Muscle of arm (tissue), 14 donors: Measurements from ENCODE around the gene GZF1. TPM values are rescaled to one million over a fixed set of nuclear protein-coding genes. Genes with fewer than 3 reads are reported as not detected.

ENCODE experiments used
- DNase-seq: peaks from one replicate; pipeline ENCODE4 v3.0.0-alpha.2; 2013
- long read RNA-seq, 11 donors: transcript quantifications; one replicate each; lab custom pipeline, GENCODE V29; 2026
- polyA plus RNA-seq, 12 donors: library from polyadenylated mRNA; unstranded; fragments of 120-200 nt; gene quantifications; one replicate each; pipeline ENCODE4 v1.2.1, GENCODE V29; 2013; ENCODE audit not compliant: insufficient read length in 12 of 12

The GZF1 gene
- 10 to 100 TPM in 5 of 12 donors, 1 to 10 TPM in 6, not detected in 1; 7.8 to 13.6 (median 9.7) TPM for polyA plus RNA-seq
- long read RNA-seq, donor 1, full-length matches to known transcripts, result 2 of 2 reads
- long read RNA-seq, donor 1, partial matches to known transcripts, result 0 of 2 reads
- long read RNA-seq, donor 1, other reads (novel, unspliced or antisense), result 0 of 2 reads
- long read RNA-seq, donor 2, full-length matches to known transcripts, result 3 of 3 reads
- long read RNA-seq, donor 2, partial matches to known transcripts, result 0 of 3 reads
- long read RNA-seq, donor 2, other reads (novel, unspliced or antisense), result 0 of 3 reads
- long read RNA-seq, donor 3, full-length matches to known transcripts, result 1 of 1 reads
- long read RNA-seq, donor 3, partial matches to known transcripts, result 0 of 1 reads
- long read RNA-seq, donor 3, other reads (novel, unspliced or antisense), result 0 of 1 reads
- long read RNA-seq, donor 4, result 0 reads
- long read RNA-seq, donor 5, partial matches to known transcripts, result 5 of 5 reads
- long read RNA-seq, donor 5, other reads (novel, unspliced or antisense), result 0 of 5 reads
- long read RNA-seq, donor 6, full-length matches to known transcripts, result 1 of 1 reads
- long read RNA-seq, donor 6, partial matches to known transcripts, result 0 of 1 reads
- long read RNA-seq, donor 6, other reads (novel, unspliced or antisense), result 0 of 1 reads
- long read RNA-seq, donor 7, result 0 reads
- long read RNA-seq, donor 8, result 0 reads
- long read RNA-seq, donor 9, full-length matches to known transcripts, result 2 of 2 reads
- long read RNA-seq, donor 9, partial matches to known transcripts, result 0 of 2 reads
- long read RNA-seq, donor 9, other reads (novel, unspliced or antisense), result 0 of 2 reads
- long read RNA-seq, donor 10, result 0 reads
- long read RNA-seq, donor 11, full-length matches to known transcripts, result 2 of 2 reads
- long read RNA-seq, donor 11, partial matches to known transcripts, result 0 of 2 reads
- long read RNA-seq, donor 11, other reads (novel, unspliced or antisense), result 0 of 2 reads

GRCh38 chr20:23361476-23362391, at the start of gene GZF1:
Gene GZF1 (plus strand): TSS chr20:23362182. CDS start chr20:23364384, 2,202 bp downstream.
- peak; percentile 99 for DNase-seq

- peak; percentile 57 for DNase-seq
Measured at GRCh38 chr20:23313271-23313670, 48.7 kb upstream of the GZF1 start.

GRCh38 chr20:23314699-23315098, 47.3 kb upstream of the GZF1 start:
- DNase-seq, result no peak

DNA sequence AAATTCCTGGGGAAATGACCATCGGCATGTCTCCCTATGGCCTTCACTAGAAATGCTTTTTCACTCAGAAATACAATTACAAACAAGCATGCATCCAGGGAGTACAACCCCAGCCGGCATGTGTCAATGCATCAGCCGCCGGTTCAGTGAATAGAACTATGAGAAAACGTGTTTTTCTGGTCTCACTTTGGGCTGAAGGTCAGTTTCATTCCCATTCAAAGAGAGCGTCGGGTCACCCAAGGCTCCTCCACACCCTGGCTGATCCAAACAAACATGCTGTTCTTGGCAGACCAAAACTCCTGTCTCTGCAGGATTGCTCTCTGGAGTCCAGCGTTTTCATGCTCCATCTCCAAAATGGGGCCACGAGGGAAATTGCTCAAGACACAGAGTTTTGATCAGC, 46.9 kb upstream of the GZF1 start:
- DNase-seq, result no peak

DNA sequence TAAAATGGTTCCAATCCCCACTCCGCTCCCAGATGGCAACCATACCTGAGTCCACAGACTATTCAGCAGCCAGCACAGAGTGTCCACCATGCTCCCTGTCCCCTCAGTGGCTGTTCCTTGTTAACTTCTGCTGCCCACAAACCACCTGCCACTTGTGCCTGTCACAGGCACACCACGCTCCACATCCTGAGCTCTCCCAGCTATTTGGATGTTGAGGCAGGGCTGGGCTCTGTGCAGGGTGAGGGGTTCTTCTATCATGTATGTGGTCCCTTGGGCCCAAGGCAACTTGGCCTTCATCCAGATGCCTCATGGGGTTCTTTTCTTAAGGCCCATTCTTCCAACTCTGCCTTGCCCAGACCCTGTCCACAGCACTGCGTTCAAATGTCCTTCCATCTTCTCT, 45.4 kb upstream of the GZF1 start:
- no peak for DNase-seq

DNA sequence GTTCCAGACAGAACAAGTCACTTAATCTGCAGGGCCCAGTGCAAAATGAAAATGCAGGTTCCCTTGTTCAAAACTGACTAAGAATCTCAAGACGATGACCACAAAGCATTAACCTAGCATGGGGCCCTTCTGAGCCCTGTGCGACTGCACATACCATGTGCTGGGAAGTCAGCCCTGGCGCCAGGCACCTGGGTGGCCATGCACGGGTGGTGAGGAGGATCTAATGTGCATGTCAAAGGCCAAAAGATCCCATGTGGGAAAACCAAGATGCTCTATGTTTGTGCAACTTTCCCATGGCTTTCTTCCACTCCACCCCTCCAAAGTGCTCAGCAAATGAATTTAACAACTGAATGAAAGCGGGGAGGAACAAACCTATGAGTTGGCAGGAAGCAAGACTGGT, 44.9 kb upstream of the GZF1 start:
- no peak for DNase-seq

- no peak for DNase-seq
Measured at GRCh38 chr20:23318347-23318746, 43.6 kb upstream of the GZF1 start.

DNA sequence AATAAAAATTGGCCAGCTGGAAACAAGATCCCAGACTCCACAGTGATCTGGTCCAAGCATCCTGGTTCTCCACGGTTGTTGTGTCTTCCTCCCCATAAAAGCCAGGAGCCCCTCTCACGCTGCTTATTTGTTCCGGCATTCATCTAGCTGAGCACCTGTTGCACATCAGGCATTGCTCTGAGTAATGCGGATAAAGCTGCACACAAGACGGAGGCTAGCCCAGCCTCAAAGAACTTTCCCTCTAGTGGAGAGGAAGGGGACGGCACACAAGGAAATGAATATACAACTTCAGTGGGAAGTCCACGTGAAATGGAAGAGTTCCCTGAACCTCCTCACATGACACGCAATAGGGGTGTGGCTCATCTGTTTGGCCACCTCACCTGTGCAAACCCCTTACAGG, 41.7 kb upstream of the GZF1 start:
- DNase-seq, result no peak

DNA sequence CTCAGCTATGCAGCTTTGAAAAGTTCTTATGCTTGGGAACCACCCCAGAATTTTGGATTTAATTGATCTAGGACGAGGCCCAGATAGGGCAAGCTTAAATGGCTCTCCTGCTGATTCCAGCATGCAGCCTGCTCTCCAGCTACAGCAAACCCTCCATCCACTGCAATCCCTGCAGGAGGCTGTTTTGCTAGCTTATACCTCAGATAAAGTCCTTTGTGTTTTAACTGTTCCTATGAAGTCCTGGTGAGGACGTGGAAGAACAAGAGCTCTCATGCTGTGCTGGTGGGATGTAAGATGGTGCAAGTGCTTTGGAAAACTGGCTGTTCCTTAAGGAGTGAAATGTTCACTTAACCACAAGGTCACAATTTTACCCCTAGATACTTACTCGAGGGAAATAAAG, 36.9 kb upstream of the GZF1 start:
- DNase-seq, result no peak

DNA sequence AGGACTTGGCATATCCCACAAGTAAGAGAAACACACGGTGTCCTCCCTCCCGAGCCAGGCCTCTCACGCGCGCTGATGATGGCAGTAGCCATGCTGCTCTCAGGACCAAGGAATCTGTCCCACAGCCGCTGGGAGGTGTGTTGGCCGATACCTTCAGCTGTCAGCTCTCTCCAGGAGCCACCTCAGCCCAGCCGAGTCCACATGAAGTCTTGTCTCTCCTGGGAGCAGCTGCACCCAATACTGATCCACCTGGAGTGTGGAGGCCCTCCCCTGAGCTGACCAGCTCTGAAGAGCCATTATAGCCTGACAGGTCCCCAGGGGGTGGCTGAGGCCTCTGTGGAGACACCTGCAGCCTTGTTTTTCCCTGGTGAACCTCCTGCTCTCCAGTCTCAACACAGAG, 35.2 kb upstream of the GZF1 start:
- no peak for DNase-seq

DNA sequence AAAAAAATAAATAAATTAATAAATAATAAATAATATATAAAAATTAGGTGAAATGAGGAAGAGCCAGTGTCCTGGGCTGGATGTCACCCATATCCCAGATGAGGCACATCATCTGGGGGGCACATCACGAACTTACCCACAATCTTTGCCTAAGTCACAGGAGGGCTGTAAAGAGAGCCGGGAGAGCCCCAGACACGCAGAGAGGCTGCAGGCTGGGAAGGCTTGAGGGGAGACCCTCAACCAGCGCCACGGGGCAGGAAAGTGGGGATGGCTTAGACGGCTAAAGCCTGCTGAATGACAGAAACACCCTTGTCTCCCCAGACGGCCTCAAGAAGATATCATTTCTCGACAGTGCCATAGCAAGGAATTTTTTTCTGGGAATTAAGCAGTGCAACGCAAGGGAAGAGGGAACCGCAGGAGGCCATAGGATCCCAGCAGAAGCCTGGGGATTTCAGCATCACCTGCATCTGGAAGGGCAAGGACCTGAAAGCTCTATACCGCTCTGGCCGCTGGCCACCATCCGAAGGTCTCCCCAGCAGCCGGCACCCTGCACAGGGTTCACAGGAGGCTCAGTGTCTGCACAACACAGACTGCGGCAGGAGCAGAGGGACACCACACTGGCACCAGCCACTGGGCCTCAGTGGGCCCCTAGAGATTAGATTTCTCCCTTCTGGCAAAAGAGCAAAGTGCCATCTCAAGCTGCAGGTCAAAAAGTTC, 34.2 kb upstream of the GZF1 start:
- no peak for DNase-seq

DNA sequence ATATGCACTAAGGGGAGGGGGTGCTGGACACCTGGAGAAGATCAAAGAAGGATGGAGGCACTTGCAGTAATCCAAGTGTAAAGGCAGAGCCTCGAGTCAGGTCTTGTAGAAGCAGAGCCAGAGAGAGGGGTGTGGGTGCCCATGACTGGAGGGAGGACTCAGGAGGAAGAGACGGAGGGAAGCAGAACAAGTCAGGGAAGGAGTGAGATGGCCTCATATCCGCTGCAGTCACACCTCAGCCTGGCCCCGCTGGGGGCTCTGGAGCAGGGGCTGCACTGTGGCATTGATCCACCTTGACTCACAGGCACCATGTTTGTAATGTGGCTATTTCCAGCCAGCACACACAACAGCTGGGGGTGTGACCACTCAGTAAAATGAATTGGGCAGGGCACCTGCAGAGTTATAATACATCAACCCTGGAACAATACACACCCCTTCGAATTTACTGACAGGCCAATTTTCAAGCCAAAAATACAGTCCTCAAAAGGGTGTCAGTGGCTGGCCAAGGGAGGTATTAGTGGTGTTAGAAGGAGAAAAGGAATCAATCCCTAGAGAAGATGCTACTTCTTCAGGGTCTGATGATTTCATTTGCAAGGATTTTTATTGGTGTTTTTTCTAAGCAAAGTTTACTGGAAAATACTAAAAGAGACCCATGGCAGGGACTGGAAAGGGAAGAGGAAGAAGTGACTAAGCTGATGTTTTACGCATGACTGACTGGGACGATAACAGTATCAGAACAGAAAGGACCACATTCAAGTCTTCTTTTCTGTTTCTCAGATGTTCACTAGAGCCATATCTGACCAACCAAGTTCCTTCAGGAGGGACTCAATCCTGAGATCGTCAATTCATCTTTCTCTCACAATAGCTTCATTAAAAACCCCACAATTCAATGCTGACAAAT, 30.3 kb upstream of the GZF1 start:
- DNase-seq, result no peak

- DNase-seq, result no peak
Measured at GRCh38 chr20:23332467-23332866, 29.5 kb upstream of the GZF1 start.

DNA sequence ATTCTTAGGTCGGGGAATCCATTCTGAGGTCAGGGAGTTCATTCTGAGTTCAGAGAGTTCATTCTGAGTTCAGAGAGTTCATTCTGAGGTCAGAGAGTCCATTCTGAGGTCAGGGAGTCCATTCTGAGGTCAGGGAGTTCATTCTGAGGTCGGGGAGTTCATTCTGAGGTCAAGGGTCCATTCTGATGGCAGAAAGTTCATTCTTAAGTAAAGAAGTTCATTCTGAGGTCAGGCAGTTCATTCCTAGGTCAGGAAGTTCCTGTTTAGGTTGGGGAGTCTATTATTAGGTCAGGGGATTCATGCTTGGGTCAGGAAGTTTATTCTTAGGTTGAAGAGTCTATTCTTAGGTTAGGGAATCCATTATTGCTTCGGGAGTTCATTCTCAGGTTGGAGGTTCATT, 27.9 kb upstream of the GZF1 start:
- DNase-seq, result no peak

DNA sequence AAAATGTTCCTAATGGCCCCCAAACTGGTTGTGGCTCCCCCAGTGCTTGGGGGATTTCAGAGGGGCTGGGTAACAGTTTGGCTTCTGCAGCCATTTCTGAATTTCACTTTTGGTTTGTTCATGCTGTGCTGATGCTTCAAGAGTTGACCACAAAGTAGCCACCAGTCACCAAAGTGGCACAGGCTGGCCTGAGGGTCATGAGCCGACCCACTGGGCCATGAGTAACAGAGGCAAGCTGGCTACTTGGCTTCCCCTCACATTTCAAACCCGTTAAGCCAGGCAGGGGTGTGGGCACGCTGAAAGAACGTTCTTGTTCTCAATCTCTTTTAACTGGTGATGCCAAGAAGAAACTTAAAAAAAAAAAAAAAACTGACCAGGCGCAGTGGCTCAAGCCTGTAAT, 26.5 kb upstream of the GZF1 start:
- DNase-seq, result no peak

DNA sequence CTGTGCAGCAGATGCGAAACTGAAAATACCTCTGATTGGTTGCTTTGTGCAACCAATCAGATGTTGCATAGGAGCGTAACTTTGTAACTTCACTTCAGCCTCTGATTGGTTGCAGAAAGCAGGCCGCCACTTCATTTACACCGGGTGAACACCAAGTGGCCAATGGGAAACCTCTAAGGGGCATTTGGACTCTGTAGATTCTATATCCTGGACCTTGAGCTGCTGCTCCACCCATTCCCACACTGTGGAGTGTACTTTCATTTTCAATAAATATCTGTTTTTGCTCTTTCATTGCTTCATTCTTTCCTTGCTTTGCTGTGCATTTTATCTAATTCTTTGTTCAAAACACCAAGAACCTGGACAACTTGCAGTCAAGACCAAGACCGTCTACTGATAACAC, 25.5 kb upstream of the GZF1 start:
- DNase-seq, result no peak

DNA sequence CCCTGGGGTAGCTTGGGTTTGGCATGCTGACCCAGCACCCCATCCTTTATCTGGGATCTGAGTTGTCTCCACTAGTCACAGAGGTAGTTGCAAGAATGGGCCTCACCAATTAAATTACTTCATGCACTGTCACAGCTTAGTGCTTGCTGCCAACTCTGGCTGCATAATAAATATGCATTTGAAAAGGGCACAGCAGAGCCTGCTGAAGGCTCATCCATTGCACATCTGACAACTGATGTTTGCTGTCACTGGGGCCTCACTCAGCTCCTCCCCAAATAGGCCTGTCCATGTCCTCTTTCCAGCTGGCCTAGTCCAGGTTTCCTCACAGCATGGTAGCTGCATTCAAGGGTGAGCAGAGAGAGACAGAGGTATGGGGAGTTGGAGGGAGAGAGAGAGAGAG, 24.7 kb upstream of the GZF1 start:
- DNase-seq, result no peak

DNA sequence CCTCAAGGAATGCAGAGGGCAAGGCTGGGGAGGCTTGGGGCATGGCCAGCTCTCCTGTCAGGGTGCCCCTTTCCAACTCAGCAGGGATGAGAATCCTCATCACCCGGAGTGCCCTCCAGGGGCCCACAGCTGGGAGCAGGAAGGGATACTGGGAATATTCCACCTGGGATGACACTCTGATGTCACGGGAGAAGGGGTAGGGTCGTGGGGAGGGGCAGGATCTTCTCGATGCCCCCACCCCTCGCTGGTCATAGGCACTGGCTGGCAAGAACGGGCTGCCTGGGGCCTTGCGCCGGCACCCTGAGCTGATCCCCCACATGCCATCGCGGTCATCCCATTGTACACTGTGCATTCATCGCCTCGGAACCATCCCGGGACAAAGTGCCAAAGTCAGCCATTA, 22.0 kb upstream of the GZF1 start:
- no peak for DNase-seq

GRCh38 chr20:23340524-23340923, 21.5 kb upstream of the GZF1 start:
- DNase-seq, result peak; percentile 70

- DNase-seq, result no peak
Measured at GRCh38 chr20:23341073-23341472, 20.9 kb upstream of the GZF1 start.
